Measurements from ENCODE around the gene STEAP3. TPM values are rescaled to one million over a fixed set of nuclear protein-coding genes. Genes with fewer than 3 reads are reported as not detected.

Gene STEAP3
- total and polyA plus RNA-seq, 2 donors (not counting 3 experiments of a cell fraction or from before 2014, with no cell fraction given): 8.6 to 17.4 TPM

DNA sequence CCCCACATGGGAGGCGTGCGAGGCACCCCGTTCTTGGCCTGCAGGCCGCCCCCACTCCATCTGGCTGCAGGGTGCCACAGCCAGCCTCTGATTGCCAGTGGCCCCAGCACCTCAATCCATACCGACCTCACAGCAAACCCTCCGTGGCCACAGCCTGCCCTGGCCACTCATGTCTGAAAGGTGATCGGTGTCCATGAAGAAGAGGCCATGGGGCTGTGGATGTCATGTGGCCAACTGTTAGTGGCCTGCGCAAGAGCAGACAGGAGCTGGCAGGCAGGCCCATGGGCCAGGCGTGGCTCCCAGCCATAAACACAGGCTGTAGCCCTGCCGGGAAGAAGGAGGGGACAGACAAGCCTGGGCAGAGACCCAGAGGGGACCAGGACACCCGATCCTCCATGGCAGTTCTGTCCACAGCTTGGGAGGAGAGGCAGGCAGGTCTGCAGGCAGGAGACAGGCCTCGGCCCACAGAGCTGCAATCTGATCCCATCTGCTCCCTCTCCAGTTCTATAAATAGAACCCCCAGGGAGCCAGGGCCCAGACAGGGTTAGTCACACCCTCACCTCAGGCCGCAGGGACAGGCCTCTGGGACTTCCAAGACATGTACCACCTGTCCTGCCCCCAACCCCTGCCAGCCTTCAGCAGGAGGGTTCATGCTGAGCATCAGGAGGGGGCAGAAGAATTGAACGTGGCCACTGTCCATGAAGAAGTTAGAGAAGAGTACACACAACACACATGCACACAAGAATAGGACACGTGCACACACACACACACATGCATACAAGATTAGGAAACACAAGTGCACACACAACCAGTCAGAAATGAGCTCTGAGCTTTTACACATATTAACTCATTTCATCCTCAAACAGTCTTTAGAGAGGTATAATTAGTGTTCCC lies 16.9 kb downstream of the STEAP3 start:
- H3K27ac ChIP-seq (ENCODE audit: insufficient read depth, low read depth, low read length): no peak overlapping the region

More for the DNA sequence above, 16.9 kb downstream of the STEAP3 start:
- DNase-seq (ENCODE audit: low read depth, low spot score) (no peak), FAIRE-seq (peak; percentile 12)
- H3K9me3 ChIP-seq (replicated peaks; ENCODE audit: control insufficient read depth, insufficient read depth, low read length): no peaks in the 10 kb centered on the region
- no peaks in the 10 kb centered on the region for H3K27me3 ChIP-seq (ENCODE audit: control insufficient read depth in 2 of 2, insufficient read depth in 2 of 2, low read length in 2 of 2)
- TF ChIP-seq POLR2AphosphoS5 (IDR thresholded peaks at IDR 0.05; ENCODE audit: insufficient read depth, low read depth, low read length): no peak
- TF ChIP-seq EZH2 (IDR thresholded peaks at IDR 0.05; ENCODE audit: borderline replicate concordance, low read depth, low read length, severe bottlenecking): no peak
- no peak for TF ChIP-seq FOS (IDR thresholded peaks at IDR 0.05; ENCODE audit: borderline replicate concordance, insufficient read depth, low read length)
- no peak for TF ChIP-seq JUN (IDR thresholded peaks at IDR 0.05; ENCODE audit: borderline replicate concordance, insufficient read depth, insufficient read length, low read depth)
- TF ChIP-seq GATA2 (IDR thresholded peaks at IDR 0.05; ENCODE audit: insufficient read depth, insufficient read length, low read depth, low read length): no peak
- no peak for TF ChIP-seq CTCF (IDR thresholded peaks at IDR 0.05; ENCODE audit: extremely low read depth in 1 of 2, insufficient read depth in 1 of 2, low read depth in 1 of 2, low read length in 2 of 2)
- TF ChIP-seq MAX (IDR thresholded peaks at IDR 0.05; ENCODE audit: insufficient read depth, insufficient read length): no peak
- no peak for TF ChIP-seq POLR2A (IDR thresholded peaks at IDR 0.05; ENCODE audit: low read depth, low read length)
- TF ChIP-seq MYC (IDR thresholded peaks at IDR 0.05; ENCODE audit: low read depth, low read length): no peak
- no peaks in the 10 kb centered on the region for H4K20me1 ChIP-seq (replicated peaks; ENCODE audit: control insufficient read depth, extremely low read depth, insufficient read depth, low read length)
- ChIA-PET CTCF (interaction anchor here (0.6 to 1.9 kb wide), 2 partner anchors 15 to 24 kb away, joined by 4 to 5 read pairs; no protein-coding TSS in a partner anchor), POLR2A (no interaction called here)
- no peaks in the 10 kb centered on the region for H3K36me3 ChIP-seq (ENCODE audit: control insufficient read depth in 2 of 2, extremely low read depth in 1 of 2, insufficient read depth in 2 of 2, low read length in 2 of 2)
- H2AFZ ChIP-seq (ENCODE audit: low read depth, low read length): no peak overlapping the region
- dilution Hi-C loops (cut with MboI; ENCODE audit: extremely low pct_ligation_motif_present, low sequenced_read_pairs) (no loop called here), intact Hi-C loops (cut with micrococcal nuclease) (no loop called here)
- no peak overlapping the region for H3K4me3 ChIP-seq (replicated peaks in 1 of 3; ENCODE audit: insufficient read depth in 1 of 3, low read depth in 1 of 3, low read length in 3 of 3)
- BruUV-seq (replicated peaks): no TSS peak
- no peak overlapping the region for H3K9ac ChIP-seq (replicated peaks; ENCODE audit: extremely low read depth, insufficient read depth, low read length)
- no peak overlapping the region for H3K4me2 ChIP-seq (ENCODE audit: insufficient read depth, low read length)
- no peaks in the 10 kb centered on the region for H3K9me1 ChIP-seq (replicated peaks; ENCODE audit: control insufficient read depth, extremely low read depth, insufficient read depth, low read length)
- no peaks in the 10 kb centered on the region for H3K79me2 ChIP-seq (ENCODE audit: control insufficient read depth, insufficient read depth, low read length)
- H3K4me1 ChIP-seq (ENCODE audit: control insufficient read depth, extremely low read depth, insufficient read depth, low read length): no peaks in the 10 kb centered on the region
